GM23248 (cell line): Measurements from ENCODE around the gene TTK.

Experiments used
- EZH2 ChIP-seq: fragments of 200-600 bp; sonication (generic); IDR thresholded peaks from 2 replicates; pipeline ENCODE4 v1.6.1; 2018; ENCODE audit warnings: antibody characterized with exemption, mild to moderate bottlenecking; ENCODE audit not compliant: insufficient read depth, poor library complexity, severe bottlenecking
- EZH2phosphoT487 ChIP-seq: fragments of 200-600 bp; sonication (generic); IDR thresholded peaks from 2 replicates; pipeline ENCODE4 v1.6.1; 2018; ENCODE audit warnings: antibody characterized with exemption, moderate library complexity, mild to moderate bottlenecking, low read depth; ENCODE audit not compliant: insufficient read depth

GRCh38 chr6:80006541-80006940 is 2.1 kb downstream of the TTK start:
- TF ChIP-seq EZH2 = no peak
- no peak for TF ChIP-seq EZH2phosphoT487
